IMR-90 (cell line): Measurements from ENCODE around the gene ZNF366. TPM values are rescaled to one million over a fixed set of nuclear protein-coding genes. Genes with fewer than 3 reads are reported as not detected.

Experiments used
- ATAC-seq: fragments of 200-7000 bp; cut with Tn5 transposase; 2 replicates; pipeline ENCODE4 v1.9.1; 2020; ENCODE audit warnings: low read depth, mild to moderate bottlenecking, moderate library complexity
- BruUV-seq: library from RNA; stranded (reverse); fragments of 400-500 nt; replicated peaks from 2 replicates; lab custom pipeline; 2021; lab: Mats Ljungman, UMichigan
- CTCF ChIA-PET: fragments of 300-600 bp; formaldehyde crosslinking; extraction: SDS; loops from one replicate; lab custom pipeline; 2021; ENCODE audit warnings: antibody characterized with exemption; lab: Yijun Ruan, JAX
- POLR2A ChIA-PET: fragments of 300-600 bp; sonication (Branson Sonifier 250); formaldehyde crosslinking; loops from one replicate; lab custom pipeline; 2022; ENCODE audit warnings: antibody characterized with exemption; ENCODE audit not compliant: unreplicated experiment; lab: Charles Lee
- DNase-seq: peaks from one replicate; pipeline ENCODE4 v3.0.0; 2013
- H2AFZ ChIP-seq: replicated peaks from 2 replicates; pipeline ENCODE3; 2013; ENCODE audit warnings: low read length, mild to moderate bottlenecking; ENCODE audit not compliant: poor library complexity
- H2AK5ac ChIP-seq: 2 replicates; pipeline ENCODE4 v1.6.1; 2013; ENCODE audit warnings: low read depth, low read length, inconsistent platforms
- H2AK9ac ChIP-seq: replicated peaks from 2 replicates; pipeline ENCODE3; 2013; ENCODE audit warnings: mild to moderate bottlenecking, low read depth, low read length, moderate library complexity; ENCODE audit not compliant: poor library complexity
- H2BK120ac ChIP-seq: 2 replicates; pipeline ENCODE4 v1.6.1; 2013; ENCODE audit warnings: low read depth, low read length, inconsistent platforms
- H2BK15ac ChIP-seq: 3 replicates; pipeline ENCODE4 v1.6.1; 2013; ENCODE audit warnings: low read depth, low read length, inconsistent platforms
- H2BK20ac ChIP-seq: 2 replicates; pipeline ENCODE4 v1.6.1; 2013; ENCODE audit warnings: low read depth, mild to moderate bottlenecking, inconsistent platforms, low read length, moderate library complexity
- H2BK5ac ChIP-seq: 2 replicates; pipeline ENCODE4 v1.6.1; 2013; ENCODE audit warnings: mild to moderate bottlenecking, low read depth, low read length, inconsistent platforms; ENCODE audit not compliant: poor library complexity, severe bottlenecking
- H3K14ac ChIP-seq: replicated peaks from 2 replicates; pipeline ENCODE4 v1.6.1; 2013; ENCODE audit warnings: low read depth, low read length, inconsistent platforms
- H3K18ac ChIP-seq: 2 replicates; pipeline ENCODE4 v1.6.1; 2013; ENCODE audit warnings: low read depth, low read length, control low read depth
- H3K23ac ChIP-seq: 2 replicates; pipeline ENCODE4 v1.6.1; 2013; ENCODE audit warnings: low read depth, low read length, inconsistent platforms
- H3K27ac ChIP-seq: 2 replicates; pipeline ENCODE4 v1.5.1; 2013; ENCODE audit warnings: mild to moderate bottlenecking, control low read depth, low read length; ENCODE audit not compliant: insufficient read depth
- H3K27me3 ChIP-seq: 2 replicates; pipeline ENCODE4 v1.6.1; 2013; ENCODE audit warnings: low read length; ENCODE audit not compliant: control insufficient read depth, insufficient read depth
- H3K36me3 ChIP-seq: 2 replicates; pipeline ENCODE4 v1.6.1; 2013; ENCODE audit warnings: low read length, mixed read lengths; ENCODE audit not compliant: control insufficient read depth, insufficient read depth
- H3K4ac ChIP-seq: 2 replicates; pipeline ENCODE4 v1.6.1; 2013; ENCODE audit warnings: low read depth, low read length, inconsistent platforms
- H3K4me1 ChIP-seq: 2 replicates; pipeline ENCODE4 v1.6.1; 2013; ENCODE audit warnings: low read length, mixed read lengths; ENCODE audit not compliant: control insufficient read depth, insufficient read depth
- H3K4me2 ChIP-seq: 2 replicates; pipeline ENCODE4 v1.6.1; 2013; ENCODE audit warnings: low read depth, mild to moderate bottlenecking, control low read depth, low read length, moderate library complexity
- H3K4me3 ChIP-seq: 2 replicates; pipeline ENCODE4 v1.5.1; 2013; ENCODE audit warnings: low read depth, mild to moderate bottlenecking, control low read depth, low read length, moderate library complexity; ENCODE audit not compliant: insufficient read depth
- H3K56ac ChIP-seq: 2 replicates; pipeline ENCODE4 v1.6.1; 2013; ENCODE audit warnings: low read length, inconsistent platforms; ENCODE audit not compliant: insufficient read depth; ENCODE audit errors: extremely low read depth
- H3K79me1 ChIP-seq, 2 experiments: 2 replicates each; pipeline ENCODE4 v1.6.1; 2013; ENCODE audit warnings: low read length in 2 of 2, inconsistent platforms in 1 of 2, low read depth in 1 of 2
- H3K9ac ChIP-seq: 2 replicates; pipeline ENCODE4 v1.6.1; 2013; ENCODE audit warnings: low read depth, low read length, control low read depth
- H3K9me1 ChIP-seq: 2 replicates; pipeline ENCODE4 v1.6.1; 2013; ENCODE audit warnings: low read length, inconsistent platforms; ENCODE audit not compliant: insufficient read depth
- H3K9me3 ChIP-seq: 2 replicates; pipeline ENCODE4 v1.6.1; 2013; ENCODE audit warnings: low read length; ENCODE audit not compliant: control insufficient read depth, insufficient read depth
- H4K20me1 ChIP-seq: 2 replicates; pipeline ENCODE4 v1.6.1; 2013; ENCODE audit warnings: low read length, inconsistent platforms; ENCODE audit not compliant: insufficient read depth
- H4K5ac ChIP-seq: 2 replicates; pipeline ENCODE4 v1.6.1; 2013; ENCODE audit warnings: mild to moderate bottlenecking, low read depth, low read length, control low read depth
- H4K8ac ChIP-seq, 2 experiments: 2 replicates each; pipeline ENCODE4 v1.6.1; 2013; ENCODE audit warnings: low read depth in 2 of 2, low read length in 2 of 2, control low read depth in 1 of 2, inconsistent platforms in 1 of 2
- H4K91ac ChIP-seq: 2 replicates; pipeline ENCODE4 v1.6.1; 2013; ENCODE audit warnings: low read depth, low read length, inconsistent platforms; ENCODE audit not compliant: insufficient read depth
- BHLHE40 ChIP-seq: fragments of 150-350 bp; IDR thresholded peaks from 2 replicates; pipeline ENCODE4 v1.6.1; 2016; ENCODE audit warnings: mild to moderate bottlenecking, low read depth, low read length
- CEBPB ChIP-seq: IDR thresholded peaks from 2 replicates; pipeline ENCODE4 v1.6.1; 2012; ENCODE audit warnings: low read depth, low read length, improper control_type of control experiment
- CHD1 ChIP-seq: IDR thresholded peaks from 2 replicates; pipeline ENCODE4 v1.6.1; 2012; ENCODE audit warnings: low read depth, low read length, improper control_type of control experiment
- CTCF ChIP-seq: conservative IDR thresholded peaks from 2 replicates; pipeline ENCODE4 v1.5.1; 2012; ENCODE audit warnings: mild to moderate bottlenecking, low read depth, low read length, improper control_type of control experiment
- ELK1 ChIP-seq: fragments of 150-350 bp; IDR thresholded peaks from 2 replicates; pipeline ENCODE4 v1.6.1; 2016; ENCODE audit warnings: low read depth, mild to moderate bottlenecking, low read length, moderate library complexity, borderline replicate concordance
- FOS ChIP-seq: fragments of 150-350 bp; IDR thresholded peaks from 2 replicates; pipeline ENCODE4 v1.6.1; 2016; ENCODE audit warnings: low read depth, low read length
- MAFK ChIP-seq: IDR thresholded peaks from 2 replicates; pipeline ENCODE4 v1.6.1; 2012; ENCODE audit warnings: low read depth, low read length, improper control_type of control experiment
- MAZ ChIP-seq: IDR thresholded peaks from 2 replicates; pipeline ENCODE4 v1.6.1; 2012; ENCODE audit warnings: low read depth, mild to moderate bottlenecking, low read length, improper control_type of control experiment, moderate library complexity, borderline replicate concordance
- MXI1 ChIP-seq: IDR thresholded peaks from 2 replicates; pipeline ENCODE4 v1.6.1; 2012; ENCODE audit warnings: low read depth, mild to moderate bottlenecking, low read length, moderate library complexity, borderline replicate concordance
- NFE2L2 ChIP-seq: fragments of 150-350 bp; IDR thresholded peaks from 2 replicates; pipeline ENCODE4 v1.6.1; 2016; ENCODE audit warnings: low read depth, mild to moderate bottlenecking, low read length
- POLR2A ChIP-seq: IDR thresholded peaks from 2 replicates; pipeline ENCODE4 v1.6.1; 2012; ENCODE audit warnings: mild to moderate bottlenecking, low read depth, low read length
- RAD21 ChIP-seq: IDR thresholded peaks from 2 replicates; pipeline ENCODE4 v1.6.1; 2012; ENCODE audit warnings: low read length, improper control_type of control experiment
- RCOR1 ChIP-seq: IDR thresholded peaks from 2 replicates; pipeline ENCODE4 v1.6.1; 2012; ENCODE audit warnings: mild to moderate bottlenecking, low read length, improper control_type of control experiment; ENCODE audit not compliant: insufficient replicate concordance
- RFX5 ChIP-seq: IDR thresholded peaks from 2 replicates; pipeline ENCODE4 v1.8.0; 2012; ENCODE audit warnings: low read depth, mild to moderate bottlenecking, low read length, moderate library complexity
- SMC3 ChIP-seq: fragments of 150-350 bp; IDR thresholded peaks from 2 replicates; pipeline ENCODE4 v1.6.1; 2016; ENCODE audit warnings: low read depth, mild to moderate bottlenecking, antibody characterized with exemption, low read length, moderate library complexity
- USF2 ChIP-seq: fragments of 150-350 bp; IDR thresholded peaks from 2 replicates; pipeline ENCODE4 v1.6.1; 2017; ENCODE audit warnings: mild to moderate bottlenecking, antibody characterized with exemption, low read length, low read depth
- WGBS, 2 experiments: methylation state at CpG; one replicate each; pipeline versions ENCODE4 v1.1.5 to v1.1.7; 2013; ENCODE audit warnings: missing lambda C conversion rate in 2 of 2; ENCODE audit not compliant: insufficient read length in 1 of 2; ENCODE audit errors: extremely low coverage in 2 of 2; 5-methylcytosine and 5-hydroxymethylcytosine counted together
- dilution Hi-C: fragments of 300-500 bp; cut with HindIII; formaldehyde crosslinking; loops from one replicate; pipeline ENCODE4 v1.14.3; 2018; ENCODE audit warnings: low sequenced_read_pairs; ENCODE audit not compliant: unreplicated experiment
- in situ Hi-C: fragments of 300-500 bp; cut with MboI; formaldehyde crosslinking; loops from 3 replicates; pipeline ENCODE4 v1.14.3; 2019; ENCODE audit warnings: low sequenced_read_pairs, inconsistent platforms, mixed read lengths
- intact Hi-C: fragments of 100-400 bp; cut with micrococcal nuclease; formaldehyde crosslinking; loops from 2 replicates; pipeline ENCODE4 v1.10.0; 2022
- polyA plus RNA-seq, 3 experiments: library from polyadenylated mRNA; depleted of rRNA; stranded (reverse); fragments of >200 nt; gene quantifications; 2 replicates each; pipeline ENCODE4 v1.2.3, GENCODE V29; 2012; ENCODE audit warnings: low replicate concordance in 1 of 3
- total RNA-seq: library from RNA; depleted of rRNA; stranded (reverse); fragments of >200 nt; gene quantifications from 2 replicates; pipeline ENCODE4 v1.2.3, GENCODE V29; 2012

The ZNF366 gene
- total and polyA plus RNA-seq, 2 of the 4 experiments (the other 2 are of a cell fraction) = not detected

DNA sequence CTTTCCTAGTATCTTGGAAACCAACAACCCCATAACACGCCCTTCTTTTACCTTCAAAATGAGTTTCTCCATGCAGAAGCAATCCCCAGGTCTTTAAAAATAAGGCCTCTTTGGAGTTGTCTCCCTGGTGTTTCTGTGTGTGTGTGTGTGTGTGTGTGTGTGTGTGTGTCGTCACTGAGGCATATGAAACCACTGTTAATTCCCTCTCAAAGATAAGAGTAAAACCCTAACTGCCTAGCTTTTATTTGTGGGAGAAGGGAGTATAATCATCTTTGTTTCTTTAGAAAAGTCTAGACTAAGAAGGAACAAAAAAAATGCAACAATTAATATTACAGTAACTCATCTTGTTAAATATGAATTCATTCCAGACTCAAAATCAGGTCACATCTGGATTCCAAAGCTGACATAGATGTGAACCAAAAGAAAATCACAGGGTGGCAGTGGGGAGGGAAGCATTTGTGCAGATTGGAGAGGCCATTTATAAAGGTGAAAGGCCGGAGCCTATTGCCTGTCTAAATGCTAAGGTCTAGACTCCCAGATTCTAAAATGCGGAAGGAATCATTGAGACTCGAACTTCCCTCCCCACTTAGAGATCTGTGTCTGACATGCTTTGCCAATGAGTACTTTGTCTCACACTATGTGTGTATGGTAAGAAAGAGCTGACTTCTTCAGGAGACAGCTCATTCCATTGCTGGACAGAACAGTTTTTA is 91.4 kb downstream of the ZNF366 start:
- Histone ChIP-seq H2BK120ac (no peak overlapping the region), H2AK5ac (no peak overlapping the region), H3K14ac (no peak overlapping the region), H4K5ac (no peak overlapping the region), H3K4me3 (no peak overlapping the region), H4K91ac (no peak overlapping the region), H3K9ac (no peak overlapping the region), H2BK20ac (no peak overlapping the region), H4K8ac (no peak overlapping the region), H3K27me3 (no peaks in the 10 kb centered on the region), H3K4ac (no peak overlapping the region), H2BK5ac (no peak overlapping the region), H3K4me2 (no peak overlapping the region), H3K9me1 (no peaks in the 10 kb centered on the region), H3K18ac (no peak overlapping the region), H3K79me1 (no peaks in the 10 kb centered on the region), H2AFZ (no peak overlapping the region), H2AK9ac (no peak overlapping the region), H3K4me1 (peaks cover 6% of the 10 kb centered on the region), H2BK15ac (no peak overlapping the region), H3K36me3 (no peaks in the 10 kb centered on the region), H3K9me3 (no peaks in the 10 kb centered on the region), H3K23ac (no peak overlapping the region), H3K27ac (no peak overlapping the region), H3K56ac (no peak overlapping the region), H4K20me1 (no peaks in the 10 kb centered on the region)
- intact Hi-C loops (no loop called here), in situ Hi-C loops (no loop called here), dilution Hi-C loops (no loop called here)
- WGBS, 2 experiments = no CpG with 5 or more reads among the region's 5 CpGs
- ATAC-seq (no peak), DNase-seq (no peak)
- ChIA-PET POLR2A (no interaction called here), CTCF (interaction anchor here (0.5 to 0.7 kb wide), 2 partner anchors 60 to 504 kb away, joined by 3 read pairs; no protein-coding TSS in a partner anchor)
- no TSS peak for BruUV-seq
- TF ChIP-seq RAD21 (no peak), CHD1 (no peak), SMC3 (no peak), NFE2L2 (no peak), FOS (no peak), BHLHE40 (no peak), CEBPB (no peak), RCOR1 (no peak), POLR2A (no peak), USF2 (no peak), MXI1 (no peak), ELK1 (no peak), MAFK (no peak), CTCF (no peak), RFX5 (no peak), MAZ (no peak)
